Measurements from ENCODE around the gene GREB1L. TPM values are rescaled to one million over a fixed set of nuclear protein-coding genes. Genes with fewer than 3 reads are reported as not detected.
A peak's percentile ranks its signal among the peaks of the same experiment; 100 is the strongest.

GREB1L gene
- total and polyA plus RNA-seq, 5 donors, result 7.4 to 31.4 (median 23.4) TPM

DNA sequence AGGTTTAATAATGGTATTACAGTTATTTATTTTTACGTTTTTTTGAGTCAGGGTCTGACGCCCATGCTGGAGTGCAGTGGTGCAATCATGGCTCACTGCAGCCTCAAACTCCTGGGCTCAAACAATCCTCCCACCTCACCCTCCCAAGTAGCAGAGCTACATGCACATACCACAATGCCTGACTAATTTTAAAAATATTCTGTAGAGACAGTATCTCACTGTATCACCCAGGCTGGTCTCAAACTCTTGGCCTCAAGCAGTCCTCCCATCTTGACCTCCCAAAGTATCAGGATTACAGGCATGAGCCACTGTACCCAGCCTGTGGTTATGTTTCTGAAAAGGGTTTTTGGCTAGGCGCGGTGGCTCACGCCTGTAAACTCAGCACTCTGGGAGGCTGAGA lies 237.7 kb downstream of the GREB1L start:
- ATAC-seq (no peak), DNase-seq (no peak)
- intact Hi-C loops (cut with DNase I), result no loop called here

DNA sequence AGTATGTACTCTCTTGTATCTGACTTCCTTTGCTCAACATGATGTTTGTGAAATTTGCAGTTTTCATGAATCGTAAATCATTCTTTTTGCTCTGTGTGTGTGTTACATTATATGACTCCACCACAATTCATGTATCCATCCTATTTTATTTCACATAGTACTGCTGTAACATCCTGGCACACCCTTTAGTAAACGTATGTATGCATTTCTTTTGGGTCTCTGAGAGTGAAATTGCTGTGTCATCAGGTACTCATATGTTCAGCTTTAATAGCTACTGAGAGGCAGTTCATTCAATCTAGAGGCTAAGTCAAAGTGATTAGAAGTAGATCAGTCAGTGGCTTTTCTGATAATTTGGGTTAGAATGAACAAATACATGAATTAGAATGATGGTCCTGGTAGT lies 239.7 kb downstream of the GREB1L start:
- WGBS, result 74% methylated on average over 2 of the region's 2 CpGs
- ATAC-seq, result no peak

More for the DNA sequence above, 237.7 kb downstream of the GREB1L start:
- Histone ChIP-seq H3K27ac (ENCODE audit: low read length) (no peak overlapping the region), H3K27me3 (ENCODE audit: control insufficient read depth, insufficient read depth) (no peaks in the 10 kb centered on the region), H3K4me3 (ENCODE audit: low read length) (no peak overlapping the region), H3K4me1 (ENCODE audit: control insufficient read depth, insufficient read depth, low read length) (no peaks in the 10 kb centered on the region), H3K9me3 (ENCODE audit: control insufficient read depth, low read length) (no peaks in the 10 kb centered on the region)
- WGBS, result 94% methylated on average over 5 of the region's 5 CpGs

DNA sequence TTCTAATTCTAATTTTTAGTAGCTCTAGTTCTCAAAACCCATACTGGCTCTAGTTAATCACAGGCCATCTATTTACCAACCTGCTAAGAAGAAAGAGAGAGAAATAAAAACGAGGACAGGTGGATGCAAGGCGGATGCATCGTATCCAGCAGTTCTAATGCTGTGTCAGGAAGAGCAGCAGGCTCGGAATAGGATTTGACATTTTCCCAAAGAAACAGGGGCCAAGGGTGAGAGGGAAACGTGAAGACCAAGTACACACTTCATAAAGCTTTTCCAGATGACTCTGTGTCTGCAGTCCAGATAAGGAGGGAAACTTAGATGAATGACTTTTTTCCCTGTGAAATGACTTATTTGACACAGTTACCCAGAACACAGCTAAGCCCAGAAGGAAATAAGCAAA lies 241.0 kb downstream of the GREB1L start:
- H3K9me3 ChIP-seq (ENCODE audit: control insufficient read depth, low read length), result no peaks in the 10 kb centered on the region
- no peak overlapping the region for H3K4me3 ChIP-seq (ENCODE audit: low read length)
- H3K4me1 ChIP-seq (ENCODE audit: control insufficient read depth, insufficient read depth, low read length), result no peaks in the 10 kb centered on the region
- no peaks in the 10 kb centered on the region for H3K27me3 ChIP-seq (ENCODE audit: control insufficient read depth, insufficient read depth)
- WGBS, result 72% methylated on average over 5 of the region's 5 CpGs
- intact Hi-C loops (cut with DNase I), result no loop called here
- ATAC-seq, result no peak
- H3K27ac ChIP-seq (ENCODE audit: low read length), result no peak overlapping the region
- DNase-seq, result no peak

More for the DNA sequence above, 239.7 kb downstream of the GREB1L start:
- H3K4me1 ChIP-seq (ENCODE audit: control insufficient read depth, insufficient read depth, low read length), result no peaks in the 10 kb centered on the region
- no peak overlapping the region for H3K27ac ChIP-seq (ENCODE audit: low read length)
- no peaks in the 10 kb centered on the region for H3K9me3 ChIP-seq (ENCODE audit: control insufficient read depth, low read length)
- intact Hi-C loops (cut with DNase I), result no loop called here
- H3K4me3 ChIP-seq (ENCODE audit: low read length), result no peak overlapping the region
- no peaks in the 10 kb centered on the region for H3K27me3 ChIP-seq (ENCODE audit: control insufficient read depth, insufficient read depth)
- DNase-seq, result no peak

DNA sequence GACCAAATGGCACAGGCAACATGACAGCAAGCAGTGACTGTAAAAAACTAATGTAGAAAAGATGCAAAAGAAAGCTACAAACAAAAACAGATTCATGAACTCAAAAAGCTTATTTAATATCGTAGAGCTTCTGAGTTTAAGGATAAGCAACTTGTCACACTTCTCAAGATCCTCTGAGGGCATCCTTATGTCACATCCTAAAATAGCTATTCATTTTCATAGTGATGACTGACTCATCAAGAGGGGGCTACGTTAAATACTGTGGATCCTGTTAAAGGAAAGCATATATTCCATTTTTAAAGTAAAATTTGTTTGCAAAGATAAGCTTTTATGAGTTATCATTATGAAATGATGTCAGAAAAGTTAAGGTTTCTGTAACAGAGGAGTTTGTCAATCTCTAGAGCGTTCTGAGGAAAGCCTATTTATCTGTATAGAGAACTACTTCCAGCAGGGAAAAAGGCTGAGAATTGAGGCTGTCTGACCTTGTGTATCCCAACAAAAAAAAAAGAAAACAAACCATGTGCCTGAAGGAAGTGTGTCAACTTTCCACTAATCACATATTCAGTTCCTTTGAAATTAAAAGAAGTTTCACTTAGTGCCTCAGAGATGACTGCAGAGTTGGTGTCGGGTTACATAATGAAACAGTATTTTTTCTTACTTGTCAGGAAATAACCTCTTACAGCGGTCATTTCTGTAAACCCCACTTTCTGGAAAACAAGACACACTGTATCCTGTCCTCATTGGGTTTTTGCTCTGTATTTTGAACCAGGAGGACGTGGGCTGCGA lies 243.0 kb downstream of the GREB1L start:
- intact Hi-C loops (cut with DNase I), result no loop called here

DNA sequence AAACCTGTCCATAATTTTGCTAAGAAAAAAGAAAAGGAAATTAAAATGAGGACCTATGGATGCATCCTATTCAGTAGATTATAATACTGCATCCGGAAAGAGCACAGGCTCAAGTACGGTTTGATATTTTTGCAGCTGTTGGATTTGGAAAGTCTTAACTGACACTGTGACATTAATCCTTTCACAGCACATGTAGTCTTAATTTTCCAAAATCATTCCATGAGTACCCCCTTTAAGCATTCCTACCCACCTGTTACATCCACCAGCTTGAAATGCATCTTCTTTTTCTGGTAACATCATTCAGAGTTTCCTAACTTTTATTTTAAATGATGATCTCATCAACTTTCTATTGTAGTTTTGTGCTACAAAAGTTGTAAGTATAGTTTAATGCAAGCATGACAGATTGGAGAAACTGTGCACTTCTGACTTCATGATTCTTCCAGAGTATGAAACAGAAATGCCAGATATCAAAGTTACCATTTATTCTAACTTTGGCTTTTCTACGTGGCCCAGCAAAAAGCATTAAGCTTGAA lies 244.9 kb downstream of the GREB1L start:
- ATAC-seq, result no peak
- no peaks in the 10 kb centered on the region for H3K9me3 ChIP-seq (ENCODE audit: control insufficient read depth, low read length)
- H3K4me1 ChIP-seq (ENCODE audit: control insufficient read depth, insufficient read depth, low read length), result no peaks in the 10 kb centered on the region
- H3K4me3 ChIP-seq (ENCODE audit: low read length), result no peak overlapping the region
- intact Hi-C loops (cut with DNase I), result no loop called here
- DNase-seq, result no peak
- H3K27me3 ChIP-seq (ENCODE audit: control insufficient read depth, insufficient read depth), result no peaks in the 10 kb centered on the region
- WGBS, result 56% methylated on average over 3 of the region's 3 CpGs
- H3K27ac ChIP-seq (ENCODE audit: low read length), result no peak overlapping the region

More for the DNA sequence above, 243.0 kb downstream of the GREB1L start:
- Histone ChIP-seq H3K27me3 (ENCODE audit: control insufficient read depth, insufficient read depth) (no peaks in the 10 kb centered on the region), H3K4me1 (ENCODE audit: control insufficient read depth, insufficient read depth, low read length) (no peaks in the 10 kb centered on the region), H3K27ac (ENCODE audit: low read length) (no peak overlapping the region), H3K4me3 (ENCODE audit: low read length) (no peak overlapping the region), H3K9me3 (ENCODE audit: control insufficient read depth, low read length) (no peaks in the 10 kb centered on the region)
- DNase-seq (no peak), ATAC-seq (no peak)
- WGBS, result 44% methylated on average over 7 of the region's 7 CpGs

DNA sequence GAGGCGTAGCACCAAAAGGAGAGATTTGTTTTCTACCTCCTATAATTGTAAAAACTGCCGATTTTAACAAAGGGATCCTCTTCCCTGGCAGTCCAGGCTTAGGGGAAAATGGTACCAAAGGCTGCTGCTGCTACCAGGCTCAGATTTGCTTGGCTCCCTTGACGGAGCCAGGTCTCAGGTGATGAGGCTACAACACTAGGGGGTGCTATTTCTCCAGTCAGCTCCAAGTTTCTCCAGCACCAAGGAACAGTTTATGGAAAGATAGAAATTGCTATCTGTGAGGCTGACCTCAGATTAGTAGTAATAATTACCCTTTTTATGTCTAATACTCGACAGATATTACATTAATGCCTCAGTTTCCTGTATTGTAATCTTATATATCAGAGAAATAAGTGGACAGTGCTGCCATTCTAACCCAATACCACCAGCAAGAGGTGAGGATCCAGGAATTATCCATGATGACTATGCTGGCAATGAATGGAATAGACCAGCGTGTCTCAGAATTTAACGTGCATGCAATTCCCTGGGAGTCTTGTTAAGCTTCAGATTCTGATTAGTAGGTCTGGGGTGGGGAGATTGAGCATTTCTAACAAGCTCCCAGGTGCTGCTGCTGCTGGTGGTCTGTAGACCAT lies 247.2 kb downstream of the GREB1L start:
- DNase-seq, result no peak
- 45% methylated on average over 6 of the region's 6 CpGs for WGBS
- no peak overlapping the region for H3K27ac ChIP-seq (ENCODE audit: low read length)
- H3K27me3 ChIP-seq (ENCODE audit: control insufficient read depth, insufficient read depth), result no peaks in the 10 kb centered on the region
- ATAC-seq, result peak; percentile 45 to 78
- H3K4me1 ChIP-seq (ENCODE audit: control insufficient read depth, insufficient read depth, low read length), result no peaks in the 10 kb centered on the region
- intact Hi-C loops (cut with DNase I), result no loop called here
- no peaks in the 10 kb centered on the region for H3K9me3 ChIP-seq (ENCODE audit: control insufficient read depth, low read length)
- no peak overlapping the region for H3K4me3 ChIP-seq (ENCODE audit: low read length)

DNA sequence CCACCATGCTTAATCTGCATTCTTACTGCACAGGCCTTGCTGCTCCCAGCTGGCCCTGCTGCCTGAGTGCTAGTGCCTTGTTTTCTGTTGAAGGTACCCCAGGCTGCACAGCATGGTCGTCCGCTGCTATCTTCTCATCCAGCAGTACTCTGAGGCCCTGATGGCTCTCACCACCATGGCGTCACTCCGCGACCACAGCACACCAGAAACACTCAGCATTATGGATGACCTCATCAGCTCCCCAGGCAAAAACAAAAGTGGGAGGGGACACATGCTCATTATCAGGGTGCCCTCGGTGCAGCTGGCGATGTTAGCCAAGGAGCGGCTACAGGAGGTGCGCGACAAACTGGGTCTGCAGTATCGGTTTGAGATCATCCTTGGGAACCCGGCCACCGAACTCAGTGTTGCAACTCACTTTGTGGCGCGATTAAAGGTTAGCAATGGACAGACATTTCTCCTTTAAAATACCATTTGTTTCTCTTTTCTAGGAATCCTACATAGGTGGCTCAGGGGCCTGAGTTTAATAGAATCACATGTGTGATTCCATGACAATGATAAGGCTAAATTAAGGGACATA lies 248.0 kb downstream of the GREB1L start:
- WGBS, result 90% methylated on average over 15 of the region's 15 CpGs
- Histone ChIP-seq H3K27ac (ENCODE audit: low read length) (no peak overlapping the region), H3K9me3 (ENCODE audit: control insufficient read depth, low read length) (no peaks in the 10 kb centered on the region), H3K4me3 (ENCODE audit: low read length) (no peak overlapping the region), H3K27me3 (ENCODE audit: control insufficient read depth, insufficient read depth) (no peaks in the 10 kb centered on the region), H3K4me1 (ENCODE audit: control insufficient read depth, insufficient read depth, low read length) (no peaks in the 10 kb centered on the region)
- no peak for DNase-seq
- peak in 1 of 2 donors; percentile 15 for ATAC-seq
- intact Hi-C loops (cut with DNase I), result no loop called here

DNA sequence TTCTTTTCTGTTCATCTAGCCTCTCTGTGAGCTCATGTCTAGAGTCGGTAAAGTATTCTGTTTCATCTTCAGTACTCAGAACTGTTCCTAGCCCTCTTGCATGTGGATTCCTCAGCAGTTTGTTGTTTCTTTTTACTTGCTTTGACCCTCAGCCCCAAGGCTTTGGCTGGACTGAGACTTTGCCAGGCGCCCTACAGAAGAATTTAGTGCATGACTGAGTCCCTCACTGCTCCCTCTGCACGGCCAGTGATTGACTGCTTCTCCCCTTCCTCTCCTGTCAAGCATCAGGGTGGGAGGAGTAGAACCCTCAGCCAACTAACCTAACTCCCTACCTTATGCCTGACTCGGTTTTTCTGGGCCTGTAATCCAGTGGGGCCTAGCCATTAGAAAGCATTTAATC lies 248.7 kb downstream of the GREB1L start:
- Histone ChIP-seq H3K4me3 (ENCODE audit: low read length) (no peak overlapping the region), H3K27me3 (ENCODE audit: control insufficient read depth, insufficient read depth) (no peaks in the 10 kb centered on the region), H3K27ac (ENCODE audit: low read length) (no peak overlapping the region), H3K9me3 (ENCODE audit: control insufficient read depth, low read length) (no peaks in the 10 kb centered on the region), H3K4me1 (ENCODE audit: control insufficient read depth, insufficient read depth, low read length) (no peaks in the 10 kb centered on the region)
- ATAC-seq (no peak), DNase-seq (no peak)
- WGBS, result 77% methylated on average over 4 of the region's 4 CpGs
- intact Hi-C loops (cut with DNase I), result no loop called here

DNA sequence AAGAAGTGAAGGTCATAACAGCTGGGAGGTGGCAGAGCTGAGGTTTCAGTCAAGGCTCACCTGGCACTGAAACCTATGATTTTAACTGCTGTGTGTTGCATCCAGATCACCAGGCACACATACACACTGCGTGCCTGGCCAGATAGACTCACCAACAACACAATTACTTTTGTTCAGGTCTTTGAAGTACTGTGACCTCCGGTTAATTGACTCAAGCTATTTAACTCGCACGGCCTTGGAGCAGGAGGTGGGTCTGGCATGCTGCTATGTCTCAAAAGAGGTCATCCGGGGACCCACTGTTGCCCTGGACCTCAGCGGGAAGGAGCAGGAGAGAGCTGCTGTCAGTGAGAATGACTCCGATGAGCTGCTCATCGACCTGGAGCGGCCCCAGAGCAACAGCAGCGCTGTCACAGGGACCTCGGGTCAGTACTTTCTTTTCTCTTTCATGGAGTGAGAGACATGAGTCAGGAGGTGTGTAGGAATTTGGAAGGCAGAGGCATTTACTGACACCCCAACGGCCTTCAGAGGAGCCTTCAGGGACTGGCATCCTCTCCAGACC lies 254.3 kb downstream of the GREB1L start:
- intact Hi-C loops (cut with DNase I), result no loop called here
- ATAC-seq, result no peak

DNA sequence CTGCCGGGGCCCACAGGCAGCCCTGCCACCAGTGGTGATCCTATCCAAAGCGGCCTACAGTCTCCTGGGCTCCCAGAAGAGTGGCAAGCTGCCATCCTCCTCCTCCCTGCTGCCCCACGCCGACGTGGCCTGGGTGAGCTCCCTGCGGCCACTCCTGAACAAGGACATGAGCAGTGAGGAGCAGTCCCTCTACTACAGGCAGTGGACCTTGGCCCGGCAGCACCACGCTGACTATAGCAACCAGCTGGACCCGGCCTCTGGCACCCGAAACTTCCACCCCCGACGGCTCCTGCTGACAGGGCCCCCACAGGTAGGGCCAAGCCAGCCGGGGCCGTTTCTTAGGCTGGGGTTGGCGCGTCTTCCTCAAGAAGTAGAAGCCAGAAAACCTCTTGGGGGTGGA lies 258.0 kb downstream of the GREB1L start:
- DNase-seq (no peak), ATAC-seq (peak; percentile 10 to 28)
- Histone ChIP-seq H3K4me1 (ENCODE audit: control insufficient read depth, insufficient read depth, low read length) (no peaks in the 10 kb centered on the region), H3K9me3 (ENCODE audit: control insufficient read depth, low read length) (no peaks in the 10 kb centered on the region), H3K27ac (ENCODE audit: low read length) (no peak overlapping the region), H3K27me3 (ENCODE audit: control insufficient read depth, insufficient read depth) (no peaks in the 10 kb centered on the region), H3K4me3 (ENCODE audit: low read length) (no peak overlapping the region)
- 90% methylated on average over 16 of the region's 16 CpGs for WGBS
- intact Hi-C loops (cut with DNase I), result no loop called here

More for the DNA sequence above, 254.3 kb downstream of the GREB1L start:
- Histone ChIP-seq H3K27me3 (ENCODE audit: control insufficient read depth, insufficient read depth) (no peaks in the 10 kb centered on the region), H3K4me1 (ENCODE audit: control insufficient read depth, insufficient read depth, low read length) (no peaks in the 10 kb centered on the region), H3K4me3 (ENCODE audit: low read length) (no peak overlapping the region), H3K9me3 (ENCODE audit: control insufficient read depth, low read length) (no peaks in the 10 kb centered on the region), H3K27ac (ENCODE audit: low read length) (no peak overlapping the region)
- no peak for DNase-seq
- 90% methylated on average over 12 of the region's 12 CpGs for WGBS

DNA sequence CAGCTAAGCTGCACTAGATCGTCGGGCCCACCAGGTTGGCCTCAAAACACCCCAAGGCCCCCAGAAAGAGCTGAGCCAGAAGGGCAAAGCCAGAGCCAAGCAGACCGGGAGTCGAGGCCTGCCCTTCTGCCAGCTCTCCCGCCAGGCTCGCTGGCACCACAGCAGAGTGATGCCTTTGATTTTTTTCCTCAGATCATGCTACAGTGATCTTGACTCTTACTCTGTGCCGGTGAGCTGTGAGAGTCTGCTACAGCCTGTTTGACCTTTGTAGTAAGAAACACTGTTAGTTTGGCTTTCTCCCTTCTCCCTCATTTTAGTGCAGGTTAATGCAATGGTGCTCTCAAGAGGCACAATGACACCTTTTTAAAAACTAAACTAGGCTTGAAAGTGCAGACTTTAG lies 260.6 kb downstream of the GREB1L start:
- H3K9me3 ChIP-seq (ENCODE audit: control insufficient read depth, low read length), result no peaks in the 10 kb centered on the region
- WGBS, result 81% methylated on average over 7 of the region's 7 CpGs
- no peak for DNase-seq
- no peak overlapping the region for H3K27ac ChIP-seq (ENCODE audit: low read length)
- no peak for ATAC-seq
- H3K27me3 ChIP-seq (ENCODE audit: control insufficient read depth, insufficient read depth), result no peaks in the 10 kb centered on the region
- H3K4me1 ChIP-seq (ENCODE audit: control insufficient read depth, insufficient read depth, low read length), result peaks cover 2% of the 10 kb centered on the region
- H3K4me3 ChIP-seq (ENCODE audit: low read length), result no peak overlapping the region
- intact Hi-C loops (cut with DNase I), result no loop called here
